Fibroblast of lung (primary cell): ENCODE data around the gene SDHB.

Source experiments
- CTCF ChIP-seq, 2 donors: IDR thresholded peaks in 1 of 2; conservative IDR thresholded peaks in 1 of 2; 1 replicate in 1 of 2; 2 replicates in 1 of 2; pipeline ENCODE4 v1.5.1; 2011 to 2012; ENCODE audit warnings: low read length in 2 of 2, control low read depth in 1 of 2, inconsistent platforms in 1 of 2, low read depth in 1 of 2, mild to moderate bottlenecking in 1 of 2
- EZH2 ChIP-seq: IDR thresholded peaks from 2 replicates; pipeline ENCODE4 v1.5.1; 2012; ENCODE audit warnings: low read length, control low read depth, mild to moderate bottlenecking; ENCODE audit errors: missing control alignments

DNA sequence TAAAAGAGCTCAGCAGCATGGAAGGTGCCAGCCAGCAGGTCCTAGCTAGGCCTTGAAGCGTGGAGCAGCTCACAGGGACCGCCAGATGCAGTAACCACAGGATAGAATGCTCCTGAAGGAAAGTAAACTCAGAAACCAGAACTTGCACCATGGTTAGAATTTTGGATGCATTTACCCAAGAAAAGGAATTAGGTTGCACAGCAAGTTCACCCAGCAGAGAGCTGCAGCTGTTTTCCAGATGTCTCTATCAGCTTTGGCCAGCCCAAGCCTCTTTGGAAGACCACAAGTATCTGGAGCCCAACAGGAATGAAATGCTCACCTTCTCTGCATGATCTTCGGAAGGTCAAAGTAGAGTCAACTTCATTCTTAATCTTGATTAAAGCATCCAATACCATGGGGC lies 21.1 kb downstream of the SDHB start:
- TF ChIP-seq CTCF (conservative IDR thresholded peaks at IDR 0.05 in 1 of 2, IDR thresholded peaks at IDR 0.05 in 1 of 2; ENCODE audit: low read depth in 1 of 2, low read length in 2 of 2) = no peak
- no peak for TF ChIP-seq EZH2
